HG03175 (cell line): Measurements from ENCODE around the gene CMKLR1.

ENCODE experiments used
- ATAC-seq: cut with Tn5 transposase; IDR thresholded peaks from one replicate; pipeline ENCODE4 v1.9.1; 2021; ENCODE audit warnings: mild to moderate bottlenecking, moderate library complexity; ENCODE audit not compliant: unreplicated experiment

CMKLR1 gene

DNA sequence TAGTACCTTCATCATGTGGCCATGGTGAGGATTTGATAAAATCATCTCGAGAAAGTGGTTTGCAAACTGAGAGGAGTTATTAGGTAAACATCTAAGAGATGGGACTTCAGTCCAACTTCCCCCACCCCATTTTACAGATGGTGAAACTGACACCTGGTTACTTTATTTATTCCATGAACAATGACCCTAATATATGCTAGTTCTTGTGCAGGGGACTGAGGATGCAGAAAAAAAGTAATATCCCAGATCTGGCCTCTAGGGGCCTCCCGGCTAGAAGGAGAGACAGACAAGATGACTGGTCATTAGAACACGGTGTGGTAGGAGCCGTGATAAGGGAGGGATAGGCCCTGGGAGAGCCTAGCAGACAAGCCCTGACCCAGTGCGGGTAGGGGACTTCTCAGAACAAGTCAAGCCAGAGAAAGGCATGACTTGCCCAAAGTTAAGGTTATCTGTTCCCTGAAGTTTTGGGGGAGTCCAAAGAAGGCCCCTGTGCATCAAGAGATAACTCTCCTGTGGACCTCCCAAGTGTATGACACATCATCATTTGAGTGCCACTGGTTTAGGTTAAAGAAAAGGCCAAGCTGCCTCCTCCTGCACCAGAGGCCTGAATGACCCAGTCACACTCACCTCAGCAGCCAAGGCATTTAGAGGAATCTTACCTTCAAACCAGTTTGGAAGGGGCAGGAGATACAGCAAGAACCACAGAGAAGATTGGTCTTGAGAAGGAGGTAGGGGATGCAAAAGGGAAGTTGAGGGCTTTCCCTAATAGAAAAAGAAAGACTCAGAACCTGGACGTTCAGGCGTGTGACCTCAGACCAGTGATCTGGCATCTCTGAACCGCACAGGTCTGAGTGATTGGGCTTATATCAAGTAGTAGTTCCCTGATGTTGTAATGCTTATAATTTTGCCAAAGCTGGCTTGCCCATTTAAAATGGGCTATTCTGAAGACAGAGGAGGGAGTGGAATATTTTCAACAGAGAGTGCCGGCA, 1.6 kb downstream of the CMKLR1 start:
- ATAC-seq, result no peak

DNA sequence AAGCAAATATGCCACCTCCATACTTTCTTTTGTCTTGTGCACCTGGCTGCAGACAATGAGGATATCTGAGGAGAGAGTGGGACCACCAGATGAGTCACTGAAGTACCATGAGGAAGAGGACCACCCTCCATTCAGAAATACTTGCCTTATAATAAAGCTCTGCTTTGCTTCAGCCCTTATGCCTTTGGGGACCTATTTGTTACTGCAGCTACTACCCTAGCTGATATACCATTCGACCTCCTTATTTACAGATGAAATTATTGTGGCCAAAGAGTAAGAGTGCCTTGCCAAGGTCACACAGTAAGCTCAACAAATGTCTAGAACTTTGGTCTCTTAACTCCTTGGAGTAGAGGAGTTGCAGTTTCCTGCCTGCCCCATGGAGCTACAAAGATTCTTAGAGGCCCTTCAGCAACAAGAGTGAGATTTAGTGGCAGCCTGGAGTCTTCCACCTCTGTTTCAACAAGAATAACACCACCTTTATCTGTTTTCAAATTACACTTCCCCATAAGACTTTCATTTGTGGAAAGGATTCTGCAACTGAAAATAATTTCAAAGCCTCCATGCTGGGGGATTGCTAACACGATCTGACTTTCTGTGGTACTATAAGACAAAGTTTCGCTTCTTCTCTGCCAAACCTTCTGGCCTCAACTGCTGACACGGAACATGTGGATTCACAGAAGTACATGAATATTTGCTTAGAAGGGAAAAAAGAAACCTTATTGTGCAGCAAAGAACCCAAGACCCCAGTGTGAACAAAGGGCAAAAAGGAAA, 3.6 kb downstream of the CMKLR1 start:
- ATAC-seq, result peak; percentile 52

DNA sequence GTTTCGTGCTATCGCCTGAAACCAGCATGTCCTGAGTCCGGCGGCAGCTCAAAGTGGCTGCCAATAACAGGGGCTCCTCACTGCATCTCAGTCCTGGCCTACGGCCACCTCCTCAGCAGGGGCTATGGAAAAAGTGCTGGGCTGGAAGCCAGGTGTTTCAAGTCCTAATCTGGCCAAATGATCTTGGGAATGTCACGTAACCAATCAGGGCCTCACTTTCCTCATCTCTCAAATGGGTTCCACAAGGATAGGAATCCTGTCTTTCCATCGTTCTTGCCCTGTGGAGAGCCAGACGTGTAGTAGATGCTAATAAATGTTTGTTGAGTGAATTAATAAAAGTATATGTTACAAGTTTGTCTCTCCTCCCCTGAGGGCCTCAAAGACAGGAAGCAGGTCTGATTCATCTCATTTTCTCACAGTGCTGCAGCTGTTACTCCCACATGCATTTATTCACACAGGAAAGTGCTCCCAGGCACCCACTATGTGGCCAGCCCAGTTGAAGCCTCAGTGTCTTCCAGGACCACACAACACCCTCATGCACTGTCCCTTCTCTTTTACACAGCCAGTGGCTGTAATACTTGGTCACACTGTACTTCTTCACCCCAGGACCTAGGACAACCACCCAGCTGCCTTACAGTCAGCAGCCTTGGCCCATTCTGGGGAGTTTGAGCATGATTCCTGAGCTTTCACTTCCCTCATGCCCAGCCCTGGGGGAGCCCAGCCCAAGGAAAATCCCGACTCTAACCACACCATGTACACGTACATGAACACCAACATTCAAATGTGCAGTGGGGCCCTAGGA, 5.0 kb downstream of the CMKLR1 start:
- no peak for ATAC-seq

DNA sequence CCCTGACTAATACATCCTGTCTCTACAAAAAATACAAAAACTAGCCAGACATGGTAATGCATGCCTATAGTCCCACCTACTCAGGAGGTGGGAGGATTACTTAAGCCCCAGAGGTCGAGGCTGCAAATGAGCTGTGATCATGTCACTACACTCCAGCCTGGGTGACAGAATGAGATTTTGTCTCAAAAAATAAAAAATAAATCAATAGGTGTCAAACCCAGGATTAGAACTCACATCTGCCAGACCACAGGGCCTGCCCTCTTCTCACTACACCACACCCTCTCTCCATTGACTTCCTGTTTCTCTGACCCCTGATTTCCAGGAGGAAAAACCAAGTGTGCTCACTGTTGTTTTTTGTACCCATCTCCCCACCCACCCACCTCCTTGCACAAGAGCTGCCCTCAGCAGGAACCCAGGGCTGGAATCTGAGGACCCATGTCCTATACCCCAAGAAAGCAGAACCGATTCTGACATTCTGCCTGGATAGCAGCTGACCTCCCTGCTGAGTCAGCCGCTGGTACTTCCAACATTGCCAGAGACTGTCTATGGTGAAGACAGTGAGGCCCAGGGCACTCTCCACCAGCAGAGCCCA, 6.2 kb downstream of the CMKLR1 start:
- no peak for ATAC-seq

DNA sequence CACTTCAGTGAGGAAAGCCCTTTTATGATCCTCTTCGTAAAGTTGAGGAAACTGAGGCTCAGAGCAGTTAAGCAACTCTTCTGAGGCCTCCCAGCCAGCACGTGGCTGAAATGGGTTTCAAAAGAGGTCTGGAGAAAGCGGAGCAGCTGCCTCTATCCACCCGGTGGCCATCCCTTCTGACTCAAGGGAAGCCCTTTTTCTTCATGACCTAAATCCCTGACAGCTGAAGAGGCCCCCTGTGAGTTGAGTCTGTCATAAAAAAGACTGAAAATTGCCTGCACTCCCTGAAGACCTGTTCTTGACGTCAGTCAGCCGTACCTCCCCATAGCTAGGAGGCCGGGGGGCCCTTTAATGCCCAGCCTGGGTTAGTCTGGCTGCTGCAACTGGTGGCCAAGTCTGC, 10.7 kb downstream of the CMKLR1 start:
- no peak for ATAC-seq

DNA sequence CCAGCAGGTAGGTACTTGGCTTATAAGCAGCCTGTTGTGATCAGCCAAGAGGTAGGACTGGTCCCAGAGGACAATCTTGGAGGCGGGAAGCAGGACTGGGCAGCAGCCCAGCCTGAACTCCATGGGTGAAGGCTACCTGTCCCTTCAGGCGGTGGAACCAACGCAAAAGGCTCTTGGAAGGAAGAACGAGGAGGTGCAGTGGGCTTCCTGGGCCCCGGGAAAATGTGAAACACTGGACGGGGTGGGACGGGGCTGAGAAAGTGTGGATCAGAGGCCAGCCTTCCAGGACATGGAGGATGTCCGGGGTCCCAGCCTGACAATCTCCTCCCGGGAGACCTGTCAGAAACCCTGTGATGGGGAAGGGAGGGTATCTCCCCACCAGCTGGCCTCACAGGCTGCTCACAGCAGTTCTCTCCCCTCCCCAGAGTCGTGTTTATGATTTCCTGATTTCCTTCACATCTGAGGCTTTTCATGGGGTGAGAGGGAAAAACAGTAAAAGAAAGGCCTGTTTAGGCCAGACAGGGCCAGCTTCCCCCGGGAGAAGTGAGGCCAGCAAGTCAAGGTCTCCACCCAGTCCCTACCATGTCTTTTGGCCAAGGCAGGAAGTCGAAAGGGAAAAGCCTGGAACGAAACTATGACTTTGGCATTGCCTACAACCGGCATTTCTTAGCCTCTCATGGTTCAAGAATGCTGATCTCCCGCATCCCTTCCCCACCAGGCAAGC, 11.3 kb downstream of the CMKLR1 start:
- no peak for ATAC-seq

DNA sequence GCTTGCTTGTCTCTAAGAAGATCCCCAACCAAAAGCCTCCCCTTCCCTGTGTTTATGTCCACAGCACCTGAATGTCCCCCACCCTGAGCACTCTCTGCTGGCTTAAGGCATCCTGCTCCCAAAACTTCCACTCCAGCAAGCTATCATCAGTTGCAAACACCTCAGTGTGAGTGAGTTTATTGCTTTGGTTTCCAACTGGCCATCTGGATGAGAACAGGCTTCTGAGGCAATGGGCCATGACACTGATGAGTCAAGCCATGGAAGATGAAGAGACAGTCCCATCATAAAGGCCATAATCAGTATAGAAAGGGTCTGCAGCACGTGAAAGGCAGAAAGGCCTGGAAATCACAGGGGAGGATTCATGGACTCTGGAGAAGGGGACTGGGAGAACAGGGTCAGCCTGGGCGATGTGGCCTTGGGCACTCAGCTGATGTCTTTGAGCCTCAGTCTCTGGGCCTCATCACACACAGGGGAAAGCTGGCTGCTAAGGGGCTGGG, 12.8 kb downstream of the CMKLR1 start:
- no peak for ATAC-seq

DNA sequence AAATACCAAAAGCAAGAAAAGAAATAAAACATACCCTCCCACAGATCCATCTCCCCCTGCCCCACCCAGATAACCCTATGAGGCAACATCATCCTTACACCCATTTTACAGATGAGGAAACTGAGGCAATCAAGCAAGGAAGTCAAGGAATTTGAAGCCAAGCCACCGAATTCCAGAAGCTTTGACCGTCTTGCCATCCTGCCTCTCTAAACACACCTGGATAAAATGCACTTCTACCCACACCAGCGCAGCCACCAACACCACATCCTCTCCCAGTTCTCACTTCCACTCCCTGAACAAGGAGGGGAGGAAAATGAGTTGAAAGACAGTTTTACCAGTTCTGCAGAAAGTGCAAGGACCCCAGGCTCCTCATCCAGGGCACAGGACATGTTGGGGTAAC, 13.6 kb downstream of the CMKLR1 start:
- no peak for ATAC-seq

DNA sequence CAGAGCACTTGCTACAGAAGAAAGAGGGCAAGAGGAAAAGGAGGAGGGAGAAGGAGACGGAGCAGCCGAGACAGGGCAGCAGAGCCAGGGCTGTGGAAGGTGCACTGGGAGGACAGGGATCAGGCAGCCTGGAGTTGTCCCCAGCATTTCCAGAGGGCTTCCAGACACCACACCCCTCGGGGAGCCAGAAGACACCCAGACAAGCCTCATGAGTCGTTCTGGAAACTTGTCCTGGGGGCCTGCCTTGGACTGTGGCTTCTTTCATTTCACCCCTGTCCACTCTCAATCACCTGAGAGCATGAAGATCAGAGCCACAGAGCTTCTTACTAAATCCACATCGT, 14.1 kb downstream of the CMKLR1 start:
- ATAC-seq, result no peak

DNA sequence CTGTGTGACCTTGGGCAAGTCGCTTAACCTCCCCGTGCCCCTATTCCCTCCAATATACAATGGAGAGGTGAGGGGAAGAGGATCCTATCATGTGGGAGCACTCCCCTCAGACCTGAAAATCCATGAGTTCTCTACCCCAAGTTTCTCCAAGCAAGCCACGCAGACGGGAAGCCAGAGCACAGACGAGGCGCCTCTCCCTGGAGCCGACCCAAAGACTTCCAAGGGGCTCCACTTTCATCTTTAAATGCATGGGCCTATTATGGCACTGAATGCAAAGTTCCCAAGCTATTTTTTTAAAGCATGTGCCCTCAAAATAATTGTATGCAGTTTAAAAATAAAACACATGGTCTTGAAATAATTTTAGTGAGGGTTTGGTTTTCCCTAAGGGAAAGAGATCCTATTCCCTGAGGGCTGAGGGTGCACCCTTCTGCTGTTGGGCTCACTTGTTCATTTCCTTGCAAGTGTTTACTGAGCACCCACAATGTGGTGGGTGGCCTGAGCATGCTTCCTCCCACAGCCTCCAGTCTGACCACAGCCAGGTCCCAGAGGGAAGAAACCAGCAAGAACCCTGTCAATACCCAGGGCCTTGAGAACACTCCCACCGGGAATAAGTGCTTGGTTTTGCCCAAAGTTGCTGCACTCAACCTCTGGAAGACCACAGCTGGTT, 14.6 kb downstream of the CMKLR1 start:
- no peak for ATAC-seq

DNA sequence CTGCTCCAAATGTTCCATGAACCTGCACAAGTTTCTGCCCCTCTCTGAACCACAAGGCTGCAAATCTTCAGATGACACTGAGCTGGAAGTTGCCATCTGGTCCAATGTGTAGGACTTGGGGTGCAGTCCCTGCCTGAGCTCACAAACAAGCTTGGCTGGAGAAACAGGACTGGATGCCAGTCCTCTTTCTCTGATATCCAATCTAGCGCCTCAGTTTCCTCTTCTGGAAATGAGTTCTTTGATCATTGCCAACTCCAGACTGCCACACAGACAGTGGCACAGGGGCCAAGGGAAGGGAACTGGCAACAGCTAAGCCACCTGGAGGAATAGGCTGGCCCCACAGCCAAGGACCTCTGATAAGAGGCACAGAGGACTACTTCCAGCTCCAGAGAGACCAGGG, 15.5 kb downstream of the CMKLR1 start:
- ATAC-seq, result no peak

DNA sequence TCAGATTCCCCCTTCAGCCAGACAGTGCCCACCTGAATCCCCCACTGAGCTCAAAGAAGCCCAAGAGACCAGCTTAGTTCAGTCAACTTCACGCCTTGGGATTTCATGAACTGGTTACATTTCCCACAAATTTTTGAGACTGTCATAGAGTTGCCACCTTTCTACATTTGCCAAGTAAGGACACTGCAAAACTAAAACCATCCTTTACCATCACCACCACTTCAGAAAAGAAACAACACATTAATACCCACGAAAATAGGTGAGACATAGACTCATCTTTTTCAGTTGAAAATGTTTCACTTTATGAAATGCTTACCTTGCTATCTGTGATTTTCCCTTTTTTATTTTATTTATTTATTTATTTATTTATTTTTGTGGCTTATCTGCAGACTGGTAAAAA, 16.1 kb downstream of the CMKLR1 start:
- no peak for ATAC-seq

DNA sequence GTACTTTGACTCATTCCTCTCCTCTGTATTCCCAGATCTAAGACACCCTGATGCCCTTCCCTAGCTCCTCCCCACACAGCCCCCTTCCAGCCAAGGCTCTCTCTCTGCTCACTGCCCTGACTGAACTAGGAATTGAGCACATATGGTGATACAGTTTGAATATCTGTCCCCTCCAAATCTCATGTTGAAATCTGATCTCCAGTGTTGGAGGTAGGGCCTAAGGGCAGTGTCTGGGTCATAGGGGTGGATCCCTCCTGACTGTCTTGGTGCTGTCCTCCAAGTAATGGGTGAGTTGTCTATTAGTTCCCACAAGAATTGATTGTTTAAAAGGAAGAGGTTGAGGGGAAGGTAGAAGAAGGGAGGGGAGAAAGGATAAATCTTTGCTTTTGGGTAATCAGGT, 17.4 kb downstream of the CMKLR1 start:
- no peak for ATAC-seq

DNA sequence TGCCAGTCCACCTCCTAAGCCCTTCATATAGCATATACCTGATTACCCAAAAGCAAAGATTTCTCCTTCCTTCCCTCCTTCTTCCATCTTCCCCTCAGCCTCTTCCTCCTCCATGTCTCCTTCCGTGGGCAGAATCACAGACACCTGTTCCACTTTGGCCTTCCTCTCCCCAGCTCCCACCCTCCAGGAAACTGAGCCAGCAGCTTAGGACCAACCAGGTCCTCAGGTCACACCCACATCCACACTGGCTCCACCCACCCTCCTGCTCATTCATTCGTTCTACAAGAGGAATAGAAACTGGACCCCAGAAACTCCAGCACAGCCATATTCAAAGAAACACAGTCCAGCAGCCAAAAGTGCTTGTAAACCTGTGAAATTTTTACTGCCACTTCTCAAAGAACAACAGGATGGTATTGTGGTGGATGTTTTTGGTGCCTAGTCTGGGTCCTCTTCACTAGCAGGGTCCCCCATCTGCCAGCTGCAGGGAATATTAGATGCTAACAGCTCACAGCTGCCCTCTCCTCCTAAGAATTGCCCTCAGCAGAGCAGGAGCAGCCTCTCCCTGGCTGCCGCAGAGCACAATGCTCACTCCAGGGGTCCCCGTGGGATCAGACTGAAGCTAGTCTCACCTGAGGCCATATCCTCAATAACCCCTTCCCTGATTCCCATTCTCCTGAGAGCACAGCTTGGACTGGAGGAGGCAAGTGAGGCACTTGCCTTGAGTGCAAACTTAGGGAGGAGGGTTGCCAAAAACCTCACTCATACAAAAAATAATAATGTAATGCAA, 18.4 kb downstream of the CMKLR1 start:
- ATAC-seq, result no peak

DNA sequence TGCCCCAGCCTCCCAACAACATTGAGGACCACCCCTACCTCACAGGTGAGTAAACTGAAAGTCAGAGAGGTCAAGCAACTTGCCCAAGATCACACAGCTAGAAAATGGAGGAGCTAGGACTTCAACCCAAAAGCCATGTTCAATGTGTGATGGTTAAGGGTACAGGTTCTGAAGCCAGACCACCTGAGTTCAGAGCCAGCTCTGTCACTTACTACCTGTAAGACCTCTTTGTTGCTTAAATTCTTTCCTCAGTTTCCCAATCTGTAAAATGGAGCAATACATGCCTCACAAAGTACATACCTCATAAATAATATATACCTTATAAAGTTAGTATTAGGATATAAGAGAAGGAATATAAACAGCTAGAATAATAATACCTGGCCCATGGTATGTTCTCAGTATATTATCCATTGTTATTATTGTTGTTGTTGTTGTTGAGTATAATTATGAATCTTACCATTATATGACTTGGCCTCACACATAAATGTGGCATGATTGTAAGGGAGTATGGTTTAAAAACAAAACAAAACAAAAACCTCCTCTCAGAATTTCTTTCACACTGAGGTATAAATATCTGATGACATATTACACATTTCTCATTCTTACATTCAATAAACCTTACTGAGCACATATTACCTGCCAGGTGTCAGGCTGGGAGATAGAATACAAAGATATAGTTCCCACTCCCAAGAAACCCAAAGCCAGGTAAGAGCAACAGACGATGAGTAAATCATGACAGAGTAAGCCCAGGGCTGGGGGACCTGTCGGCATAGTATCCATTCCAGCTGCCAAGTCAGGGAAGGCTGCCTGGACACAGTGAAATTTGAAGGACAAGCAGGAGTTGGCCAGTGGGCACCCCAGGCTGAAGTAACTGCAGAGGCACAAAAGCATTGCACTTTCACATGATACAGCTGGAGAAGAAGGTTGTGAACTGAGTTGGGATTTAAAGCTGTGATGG, 19.6 kb downstream of the CMKLR1 start:
- ATAC-seq, result no peak

DNA sequence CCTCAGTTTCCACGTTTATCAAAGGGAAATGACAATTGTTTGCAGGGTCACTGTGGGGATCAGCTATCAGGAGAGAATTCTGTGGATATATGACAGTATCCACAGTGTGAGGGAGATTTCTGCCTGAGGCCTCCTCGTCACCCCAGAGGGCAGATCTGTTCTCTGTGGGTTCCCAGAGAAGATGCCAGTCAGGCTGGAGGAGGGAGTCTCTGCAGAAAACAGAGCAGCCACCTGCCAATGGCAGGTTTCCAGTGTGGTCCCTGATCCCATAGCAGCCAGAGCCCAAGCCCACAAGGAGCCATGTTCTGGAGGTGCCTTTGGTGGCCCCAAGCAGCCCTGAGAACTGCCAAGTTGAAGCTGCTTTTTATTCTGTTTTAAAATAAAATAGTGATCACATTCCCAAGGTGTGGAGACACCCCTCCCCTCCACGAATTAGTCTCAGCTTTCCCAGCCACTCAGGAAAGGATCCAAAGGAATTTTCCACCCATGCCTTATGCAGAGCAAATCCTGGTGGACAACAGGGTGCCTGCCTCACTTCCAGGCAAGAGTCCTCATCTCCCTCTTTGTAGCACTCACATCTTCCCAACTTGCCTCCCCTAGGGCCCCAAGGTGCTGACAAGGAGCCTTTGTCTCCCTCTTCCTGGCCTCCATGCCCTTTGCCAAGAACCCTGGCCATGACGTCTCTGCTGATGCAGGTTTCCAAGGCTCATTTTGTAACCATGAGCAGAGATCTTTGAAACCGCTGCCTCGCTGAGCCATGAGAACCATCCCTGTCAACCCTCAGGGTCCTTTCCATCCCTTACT, 20.4 kb downstream of the CMKLR1 start:
- no peak for ATAC-seq
